Measurements from ENCODE around the gene NAA10.

The NAA10 gene

DNA sequence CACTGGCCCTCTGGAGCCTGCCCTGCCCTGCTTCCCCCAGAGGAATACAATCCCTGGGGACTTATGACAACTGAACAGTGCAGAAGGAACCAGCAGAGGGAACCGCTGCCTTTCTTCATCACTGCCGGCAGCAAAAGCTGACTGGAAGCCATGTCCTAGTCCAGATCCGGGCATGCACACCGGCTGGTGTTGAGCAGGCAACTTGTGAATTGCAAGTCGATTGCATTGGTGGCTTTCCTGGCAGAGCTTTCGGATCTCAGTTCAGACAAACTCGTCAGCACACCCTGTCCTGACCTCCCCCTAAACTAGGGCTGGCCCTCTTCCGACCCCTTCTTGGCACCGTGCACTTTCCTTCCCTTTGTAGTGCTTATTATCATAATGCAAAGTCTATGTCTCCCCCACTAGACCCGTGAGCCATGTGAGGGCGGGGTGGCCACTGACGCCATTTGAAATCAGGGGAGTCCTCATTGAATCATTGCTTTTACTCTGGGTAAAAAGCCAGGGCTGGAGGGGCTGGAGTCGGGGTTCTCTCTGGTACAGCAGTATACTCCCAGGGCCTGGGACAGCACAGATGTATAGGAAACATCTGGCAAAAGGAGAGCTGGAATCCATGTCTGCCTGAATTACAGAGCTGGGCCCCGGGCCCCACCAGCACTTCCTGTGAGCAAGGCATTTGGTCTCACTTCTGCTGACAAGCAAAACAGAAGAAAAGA lies 10.5 kb downstream of the NAA10 start:
- Histone ChIP-seq H3K4me3 (ENCODE audit: low read depth in 1 of 2, low read length in 1 of 2) (peak overlapping the region; percentile 69 to 98), H3K4me1 (ENCODE audit: control insufficient read depth in 1 of 2, insufficient read depth in 1 of 2, low read depth in 1 of 2, low read length in 1 of 2) (peaks cover 41 to 77% of the 10 kb centered on the region in 2 experiments)

DNA sequence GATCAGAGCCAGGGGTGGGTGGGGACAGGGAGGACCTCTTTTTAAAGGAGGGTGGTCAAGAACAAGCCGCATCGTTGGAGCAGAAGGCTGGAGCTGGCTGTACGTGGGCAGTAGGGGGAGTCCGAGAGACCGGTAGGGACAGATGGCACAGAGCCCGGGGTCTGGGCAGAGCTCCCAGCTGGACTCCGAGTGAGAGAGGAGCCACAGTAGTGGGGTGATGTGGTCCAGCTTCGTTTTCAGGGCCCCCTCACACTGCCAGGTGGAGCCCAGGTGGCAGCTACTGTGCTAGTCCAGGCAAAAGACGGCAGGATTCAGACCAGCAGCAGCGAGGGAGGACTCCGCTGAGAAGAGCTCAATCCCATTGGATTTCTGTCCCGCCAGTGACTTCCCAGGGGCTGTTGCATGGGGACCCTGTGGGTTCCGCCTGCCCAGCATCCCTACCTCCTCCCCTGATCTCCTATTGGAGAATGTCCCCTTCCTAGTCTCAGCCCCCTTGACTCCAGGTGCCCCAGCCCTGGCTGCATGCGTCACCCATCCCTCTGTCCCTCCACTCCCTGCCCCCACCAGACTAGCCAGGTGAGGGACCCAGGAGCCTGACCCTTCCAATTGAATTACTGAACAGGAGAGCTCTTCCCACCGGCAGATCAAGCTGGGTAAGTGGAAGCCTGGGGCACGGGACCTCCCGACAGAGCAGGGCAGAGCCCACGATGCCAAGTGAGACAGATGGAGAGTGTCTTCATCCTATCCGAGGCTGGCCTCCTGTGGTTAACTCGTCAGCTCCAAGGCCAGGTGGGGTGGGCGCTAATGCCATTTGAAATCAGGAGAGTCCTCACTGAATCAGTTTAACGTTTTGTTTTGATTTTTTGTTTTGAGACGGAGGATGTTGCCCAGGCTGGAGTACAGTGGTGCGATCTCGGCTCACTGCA lies 11.6 kb downstream of the NAA10 start:
- Histone ChIP-seq H3K9me3 (no peaks in the 10 kb centered on the region), H3K27me3 (no peaks in the 10 kb centered on the region), H3K27ac (peak overlapping the region; percentile 100), H3K4me3 (ENCODE audit: low read depth in 1 of 2, low read length in 1 of 2) (peak overlapping the region; percentile 69 to 98), H3K36me3 (peaks cover 32% of the 10 kb centered on the region), H3K4me1 (ENCODE audit: control insufficient read depth in 1 of 2, insufficient read depth in 1 of 2, low read depth in 1 of 2, low read length in 1 of 2) (peaks cover 31 to 67% of the 10 kb centered on the region in 2 experiments)
- TF ChIP-seq, protein P1, sequence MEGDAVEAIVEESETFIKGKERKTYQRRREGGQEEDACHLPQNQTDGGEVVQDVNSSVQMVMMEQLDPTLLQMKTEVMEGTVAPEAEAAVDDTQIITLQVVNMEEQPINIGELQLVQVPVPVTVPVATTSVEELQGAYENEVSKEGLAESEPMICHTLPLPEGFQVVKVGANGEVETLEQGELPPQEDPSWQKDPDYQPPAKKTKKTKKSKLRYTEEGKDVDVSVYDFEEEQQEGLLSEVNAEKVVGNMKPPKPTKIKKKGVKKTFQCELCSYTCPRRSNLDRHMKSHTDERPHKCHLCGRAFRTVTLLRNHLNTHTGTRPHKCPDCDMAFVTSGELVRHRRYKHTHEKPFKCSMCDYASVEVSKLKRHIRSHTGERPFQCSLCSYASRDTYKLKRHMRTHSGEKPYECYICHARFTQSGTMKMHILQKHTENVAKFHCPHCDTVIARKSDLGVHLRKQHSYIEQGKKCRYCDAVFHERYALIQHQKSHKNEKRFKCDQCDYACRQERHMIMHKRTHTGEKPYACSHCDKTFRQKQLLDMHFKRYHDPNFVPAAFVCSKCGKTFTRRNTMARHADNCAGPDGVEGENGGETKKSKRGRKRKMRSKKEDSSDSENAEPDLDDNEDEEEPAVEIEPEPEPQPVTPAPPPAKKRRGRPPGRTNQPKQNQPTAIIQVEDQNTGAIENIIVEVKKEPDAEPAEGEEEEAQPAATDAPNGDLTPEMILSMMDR (IDR thresholded peaks at IDR 0.05) = peak; percentile 31

More for the DNA sequence above, 10.5 kb downstream of the NAA10 start:
- peak overlapping the region; percentile 100 for H3K27ac ChIP-seq
- TF ChIP-seq, protein P1 (IDR thresholded peaks at IDR 0.05) = peak; percentile 71
- H3K27me3 ChIP-seq = no peaks in the 10 kb centered on the region
- no peaks in the 10 kb centered on the region for H3K9me3 ChIP-seq
- H3K36me3 ChIP-seq = peaks cover 21% of the 10 kb centered on the region

DNA sequence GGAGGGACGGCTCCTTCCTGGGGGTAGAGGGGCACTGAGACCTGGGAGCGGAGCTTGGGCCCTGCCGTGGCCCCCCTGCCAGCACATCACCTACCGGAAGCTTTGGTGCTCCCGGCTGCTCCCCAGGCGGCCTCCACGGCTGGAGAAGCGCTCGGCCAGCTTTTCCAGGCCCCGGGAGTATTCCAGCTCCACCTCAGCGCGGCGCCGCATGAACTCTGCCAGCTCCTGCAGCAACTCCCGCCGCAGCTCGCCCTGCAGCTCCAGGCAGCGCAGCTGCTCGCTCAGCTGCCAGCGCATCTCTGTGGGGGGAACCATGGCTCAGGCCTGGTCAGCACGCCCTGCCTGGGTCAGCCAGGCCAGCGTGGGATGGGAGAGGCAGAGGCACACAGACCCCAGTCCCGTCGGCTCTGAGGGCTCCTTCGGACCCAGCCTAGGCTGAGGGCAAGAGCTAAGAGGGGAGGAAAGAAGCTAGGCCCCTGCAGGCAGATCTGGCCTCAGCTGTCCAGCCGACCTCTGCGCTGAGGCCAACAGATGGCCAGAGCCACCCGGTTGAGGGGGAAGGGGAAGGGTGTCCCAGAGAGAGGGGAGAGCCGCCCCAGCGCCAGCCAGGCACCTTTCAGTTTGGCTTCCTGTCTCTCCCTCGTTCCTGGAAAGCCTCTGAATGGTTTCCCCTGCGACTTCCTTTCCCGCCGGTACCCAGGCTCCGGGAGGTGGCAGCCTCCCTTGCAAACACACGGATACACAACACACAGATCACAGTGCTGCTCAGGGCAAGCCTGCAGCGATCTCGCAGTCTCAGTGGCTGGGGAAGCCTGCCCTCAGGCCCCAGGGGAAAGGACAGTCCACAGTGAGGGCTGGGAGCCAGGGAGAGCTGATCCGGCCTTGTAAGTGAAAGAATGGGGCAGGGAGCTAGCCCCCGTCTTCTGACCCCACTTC lies 13.1 kb downstream of the NAA10 start:
- Histone ChIP-seq H3K27ac (peak overlapping the region; percentile 100), H3K9me3 (no peaks in the 10 kb centered on the region), H3K27me3 (no peaks in the 10 kb centered on the region), H3K4me1 (ENCODE audit: control insufficient read depth in 1 of 2, insufficient read depth in 1 of 2, low read depth in 1 of 2, low read length in 1 of 2) (peaks cover 31 to 56% of the 10 kb centered on the region in 2 experiments), H3K4me3 (ENCODE audit: low read depth in 1 of 2, low read length in 1 of 2) (peak overlapping the region; percentile 69 to 98), H3K36me3 (peaks cover 44% of the 10 kb centered on the region)
- TF ChIP-seq, protein P1 (IDR thresholded peaks at IDR 0.05) = no peak

DNA sequence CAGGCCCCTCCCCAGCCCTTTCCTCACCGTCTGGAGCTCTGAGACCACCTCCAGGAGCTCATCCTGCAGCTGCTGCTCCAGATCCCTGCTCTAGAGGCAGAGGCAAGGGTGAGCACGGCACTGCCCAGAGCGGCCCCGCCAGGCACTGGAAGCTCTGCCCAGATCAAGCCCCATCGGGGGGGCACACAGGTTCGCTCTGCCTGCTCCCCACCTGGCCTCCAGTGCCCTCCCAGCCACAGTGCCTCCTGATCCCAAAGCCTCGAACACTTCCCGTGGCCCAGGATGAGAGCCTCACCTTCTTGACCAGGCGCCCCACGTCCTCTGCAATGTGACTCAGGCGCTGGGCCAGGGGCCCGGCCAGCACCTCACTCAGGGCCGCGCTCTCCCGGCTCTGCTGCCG lies 13.8 kb downstream of the NAA10 start:
- TF ChIP-seq, protein P1 (IDR thresholded peaks at IDR 0.05) = no peak
- Histone ChIP-seq H3K36me3 (peaks cover 52% of the 10 kb centered on the region), H3K4me1 (ENCODE audit: control insufficient read depth in 1 of 2, insufficient read depth in 1 of 2, low read depth in 1 of 2, low read length in 1 of 2) (peaks cover 31 to 51% of the 10 kb centered on the region in 2 experiments), H3K9me3 (no peaks in the 10 kb centered on the region), H3K4me3 (ENCODE audit: low read depth in 1 of 2, low read length in 1 of 2) (no peak overlapping the region), H3K27me3 (no peaks in the 10 kb centered on the region), H3K27ac (peak overlapping the region; percentile 100)

DNA sequence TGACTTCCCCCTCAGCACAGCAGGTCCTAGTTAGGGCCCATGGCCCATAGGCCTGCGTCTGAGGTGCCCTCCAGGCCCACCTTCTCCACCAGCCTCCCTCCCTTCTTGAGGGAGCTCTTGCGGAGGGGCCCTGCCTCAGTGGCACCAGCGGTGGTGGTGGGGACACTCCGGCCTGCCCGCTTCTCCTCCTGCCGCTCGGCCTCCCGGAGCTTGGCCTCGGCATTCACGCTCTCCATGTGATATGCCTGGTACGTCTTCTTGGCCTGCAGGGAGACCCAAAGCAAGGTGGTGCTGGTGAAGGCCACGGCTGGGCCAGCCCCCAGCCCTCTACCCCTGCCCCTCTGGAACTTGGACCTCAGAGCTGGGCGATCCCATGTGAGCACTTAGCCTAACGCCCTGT lies 14.3 kb downstream of the NAA10 start:
- H3K9me3 ChIP-seq = no peaks in the 10 kb centered on the region
- H3K4me3 ChIP-seq (ENCODE audit: low read depth in 1 of 2, low read length in 1 of 2) = no peak overlapping the region
- no peaks in the 10 kb centered on the region for H3K27me3 ChIP-seq
- no peak overlapping the region for H3K27ac ChIP-seq
- H3K4me1 ChIP-seq (ENCODE audit: control insufficient read depth in 1 of 2, insufficient read depth in 1 of 2, low read depth in 1 of 2, low read length in 1 of 2) = peaks cover 31 to 46% of the 10 kb centered on the region in 2 experiments
- H3K36me3 ChIP-seq = peaks cover 57% of the 10 kb centered on the region
- TF ChIP-seq, protein P1 (IDR thresholded peaks at IDR 0.05) = no peak

Measured in neutrophil (primary cell).